Activated CD4-positive, alpha-beta memory T cell treated with anti-CD3 and anti-CD28 coated beads, Interleukin-2, amount 10 ng/mL, durations not matched to agents 7 days and 5 days (primary cell): ENCODE data around the gene KCTD14. TPM values are rescaled to one million over a fixed set of nuclear protein-coding genes. Genes with fewer than 3 reads are reported as not detected.

Experiments
- CTCF ChIA-PET: fragments of 350-600 bp; sonication (Branson Sonifier 250); formaldehyde crosslinking; loops from one replicate; lab custom pipeline; 2021; ENCODE audit warnings: antibody characterized with exemption, inconsistent platforms; lab: Charles Lee
- POLR2A ChIA-PET: fragments of 350-600 bp; sonication (Branson Sonifier 250); formaldehyde crosslinking; loops from one replicate; lab custom pipeline; 2021; ENCODE audit warnings: antibody characterized with exemption; lab: Charles Lee
- DNase-seq: peaks from one replicate; pipeline ENCODE4 v3.0.0-alpha.2; 2020
- H3K27ac Mint-ChIP-seq: one replicate; pipeline ENCODE4 v1.8.0; 2021; ENCODE audit warnings: mild to moderate bottlenecking, mixed read lengths
- H3K27me3 Mint-ChIP-seq: one replicate; pipeline ENCODE4 v1.8.0; 2021; ENCODE audit warnings: mixed read lengths
- H3K36me3 Mint-ChIP-seq: one replicate; pipeline ENCODE4 v1.8.0; 2021; ENCODE audit warnings: low read depth, mixed read lengths
- H3K4me1 Mint-ChIP-seq: one replicate; pipeline ENCODE4 v1.8.0; 2021; ENCODE audit warnings: mixed read lengths
- H3K4me3 Mint-ChIP-seq: one replicate; pipeline ENCODE4 v1.8.0; 2021; ENCODE audit warnings: mild to moderate bottlenecking, mixed read lengths
- H3K9me3 Mint-ChIP-seq: one replicate; pipeline ENCODE4 v1.8.0; 2021; ENCODE audit warnings: mixed read lengths
- total RNA-seq, 2 experiments: library from RNA; stranded (reverse); gene quantifications; one replicate each; pipeline ENCODE4 v1.2.3, GENCODE V29; 2021

The KCTD14 gene
- total RNA-seq, 2 experiments from 2014 or later: 0.15 to 0.45 TPM

DNA sequence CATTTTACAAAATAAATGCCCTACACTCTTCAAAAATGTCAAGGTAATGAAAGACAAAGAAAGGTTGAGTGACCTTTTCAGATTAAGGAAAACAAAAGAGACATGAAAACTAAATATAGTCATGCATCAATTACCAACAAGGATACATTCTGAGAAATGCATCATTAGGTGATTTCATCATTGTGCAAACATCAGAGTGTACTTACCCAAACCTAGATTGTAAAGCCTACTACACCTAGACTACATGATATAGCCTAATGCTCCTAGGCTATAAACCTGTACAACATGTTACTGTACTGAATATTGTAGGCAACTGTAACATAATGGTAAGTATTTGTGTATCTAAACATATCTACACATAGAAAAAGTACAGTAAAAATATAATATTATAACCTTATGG, 55.3 kb downstream of the KCTD14 start:
- H3K4me1 Mint-ChIP-seq: no peaks in the 10 kb centered on the region
- ChIA-PET CTCF (interaction anchor here (0.9 to 1.1 kb wide), 2 partner anchors 78 to 348 kb away, joined by 3 read pairs; no protein-coding TSS in a partner anchor), POLR2A (no interaction called here)
- DNase-seq: no peak
- H3K4me3 Mint-ChIP-seq: no peak overlapping the region
- H3K27me3 Mint-ChIP-seq: no peaks in the 10 kb centered on the region
- H3K9me3 Mint-ChIP-seq: no peaks in the 10 kb centered on the region
- H3K27ac Mint-ChIP-seq: no peak overlapping the region
- H3K36me3 Mint-ChIP-seq: peaks cover 8% of the 10 kb centered on the region

- ChIA-PET CTCF (no interaction called here), POLR2A (no interaction called here)
- Mint-ChIP-seq H3K4me1 (no peaks in the 10 kb centered on the region), H3K36me3 (peaks cover 8% of the 10 kb centered on the region), H3K27me3 (no peaks in the 10 kb centered on the region), H3K4me3 (no peak overlapping the region), H3K27ac (no peak overlapping the region), H3K9me3 (no peaks in the 10 kb centered on the region)
- no peak for DNase-seq
Measured at GRCh38 chr11:77967121-77967520, 56.0 kb downstream of the KCTD14 start.

DNA sequence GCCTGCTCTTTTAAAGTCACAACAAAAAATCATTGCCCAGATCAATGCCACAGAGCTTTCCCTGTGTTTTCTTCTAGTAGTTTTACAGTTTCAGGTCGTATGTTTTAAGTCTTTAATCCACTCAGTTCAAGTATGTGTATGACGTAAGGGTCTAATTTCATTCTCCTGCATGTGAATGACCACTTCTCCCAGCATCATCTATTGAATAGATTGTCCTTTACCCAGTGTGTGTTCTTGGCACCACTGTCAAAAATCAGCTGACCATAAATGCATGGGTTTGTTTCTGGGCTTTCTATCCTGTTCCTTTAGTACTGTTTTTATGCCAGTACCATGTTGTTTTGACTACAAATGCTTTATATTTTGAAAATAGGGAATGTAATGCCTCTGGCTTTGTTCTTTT, 56.7 kb downstream of the KCTD14 start:
- no peaks in the 10 kb centered on the region for H3K27me3 Mint-ChIP-seq
- CTCF ChIA-PET: no interaction called here
- H3K9me3 Mint-ChIP-seq: no peaks in the 10 kb centered on the region
- H3K4me3 Mint-ChIP-seq: no peak overlapping the region
- POLR2A ChIA-PET: no interaction called here
- H3K36me3 Mint-ChIP-seq: peaks cover 8% of the 10 kb centered on the region
- H3K4me1 Mint-ChIP-seq: no peaks in the 10 kb centered on the region
- H3K27ac Mint-ChIP-seq: no peak overlapping the region
- no peak for DNase-seq

Other genes with a start within 250 kb of the KCTD14 start
- 10 to 100 TPM; 58.6 to 62.5 TPM for gene RSF1, start 202.6 kb downstream of the KCTD14 start, total RNA-seq
- gene AAMDC, start 202.1 kb downstream of the KCTD14 start, total RNA-seq: 10 to 100 TPM; 14.4 to 15.6 TPM
- gene INTS4, start 28.6 kb downstream of the KCTD14 start, total RNA-seq: 10 to 100 TPM; 51.2 to 52.0 TPM
- not detected for gene THRSP, start 40.6 kb upstream of the KCTD14 start, total RNA-seq
- gene NDUFC2, start 56.6 kb upstream of the KCTD14 start, total RNA-seq: 100 to 1,000 TPM; 204 to 210 TPM
- gene ALG8, start 116.3 kb upstream of the KCTD14 start, total RNA-seq: 10 to 100 TPM; 40.2 to 48.1 TPM
- 1 to 10 TPM; 7.5 to 9.3 TPM for gene KCTD21, start 165.3 kb upstream of the KCTD14 start, total RNA-seq
- gene USP35, start 165.6 kb upstream of the KCTD14 start, total RNA-seq: 10 to 100 TPM; 10.8 to 12.1 TPM